HG03457 (cell line): ENCODE measurements around the gene SRRM5.
A peak's percentile ranks its signal among the peaks of the same experiment; 100 is the strongest.
"Not testable (repeated sequence)": the region's sequence is repeated elsewhere in the genome, so short reads cannot be mapped to it uniquely, and the experiment has no call there.

ENCODE experiments used
- ATAC-seq: cut with Tn5 transposase; IDR thresholded peaks from one replicate; pipeline ENCODE4 v1.9.1; 2021; ENCODE audit warnings: moderate number of reproducible peaks; ENCODE audit not compliant: unreplicated experiment

Gene SRRM5, protein sequence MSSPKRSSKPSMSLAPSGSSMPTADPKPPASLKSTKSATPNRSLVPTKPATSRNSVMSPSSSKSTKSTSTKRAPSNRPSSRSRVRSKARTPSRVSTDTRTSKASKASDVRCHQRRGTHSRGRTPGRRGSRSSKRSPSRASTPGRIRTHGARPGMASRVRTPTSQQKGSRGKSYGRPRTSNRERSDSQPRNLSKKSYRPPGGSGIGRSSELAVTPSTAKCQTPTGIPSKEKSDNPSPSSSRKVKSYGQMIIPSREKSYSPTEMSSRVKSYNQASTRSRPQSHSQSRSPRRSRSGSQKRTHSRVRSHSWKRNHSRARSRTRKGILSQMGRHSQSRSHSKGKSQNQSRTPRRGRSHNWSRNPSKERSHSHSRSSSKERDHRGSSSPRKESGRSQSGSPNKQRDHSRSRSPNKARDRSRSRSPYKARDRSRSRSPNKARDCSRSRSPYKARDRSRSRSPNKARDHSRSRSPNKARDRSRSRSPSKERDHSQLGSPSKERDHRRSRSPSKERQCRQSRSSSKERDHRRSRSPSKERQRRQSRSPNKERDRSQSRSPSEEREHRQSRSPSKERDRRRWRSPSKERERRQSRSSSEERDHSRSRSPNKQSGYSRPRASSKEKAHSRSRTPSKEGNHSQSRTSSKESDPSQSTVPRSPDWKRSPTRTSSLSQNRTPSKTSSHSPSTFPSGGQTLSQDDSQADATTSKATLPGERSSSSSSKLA

DNA sequence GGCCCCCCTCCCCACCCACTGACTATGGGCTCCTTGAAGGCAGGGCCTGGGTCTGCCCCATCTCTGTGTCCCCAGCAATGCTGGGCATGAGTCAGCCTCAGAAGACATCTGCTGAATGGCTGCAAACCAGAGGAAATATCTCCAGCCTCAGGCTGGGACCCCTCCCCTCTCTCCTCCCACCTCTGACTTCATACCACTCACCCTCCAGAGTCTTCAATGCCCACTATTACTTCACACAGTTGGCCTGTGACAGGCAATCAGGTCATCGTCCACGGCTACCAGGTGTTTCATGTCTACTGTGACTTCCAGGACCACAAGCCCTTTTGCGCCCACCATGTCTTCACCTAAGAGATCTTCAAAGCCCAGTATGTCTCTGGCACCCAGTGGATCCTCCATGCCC is at the start of gene SRRM5:
Gene SRRM5, plus strand, starts transcription at position 301 of the 400 bp plus-strand sequence. Its CDS starts 34 bp downstream, at position 335.
- no peak for ATAC-seq

DNA sequence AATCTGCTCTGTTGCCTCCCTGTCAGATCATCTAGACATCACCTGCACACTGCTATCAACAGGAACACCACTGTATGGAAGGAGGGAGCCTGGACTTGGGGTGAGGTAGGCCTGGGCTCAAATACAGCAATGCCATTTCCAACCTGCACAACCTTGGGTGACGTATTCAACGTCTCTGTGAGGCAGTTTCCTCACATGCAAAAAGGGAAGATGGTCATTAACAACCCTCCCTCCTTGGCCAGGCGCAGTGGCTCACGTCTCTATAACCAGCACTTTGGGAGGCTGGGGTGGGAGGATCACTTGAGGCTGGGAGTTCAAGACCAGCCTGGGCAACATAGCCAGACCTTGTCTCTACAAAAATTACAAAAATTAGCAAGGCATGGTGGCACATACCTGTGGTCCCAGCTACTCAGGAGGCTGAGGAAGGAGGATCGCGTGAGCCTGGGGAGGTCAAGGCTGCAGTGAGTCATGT is 49.6 kb upstream of the SRRM5 start:
- no peak for ATAC-seq

DNA sequence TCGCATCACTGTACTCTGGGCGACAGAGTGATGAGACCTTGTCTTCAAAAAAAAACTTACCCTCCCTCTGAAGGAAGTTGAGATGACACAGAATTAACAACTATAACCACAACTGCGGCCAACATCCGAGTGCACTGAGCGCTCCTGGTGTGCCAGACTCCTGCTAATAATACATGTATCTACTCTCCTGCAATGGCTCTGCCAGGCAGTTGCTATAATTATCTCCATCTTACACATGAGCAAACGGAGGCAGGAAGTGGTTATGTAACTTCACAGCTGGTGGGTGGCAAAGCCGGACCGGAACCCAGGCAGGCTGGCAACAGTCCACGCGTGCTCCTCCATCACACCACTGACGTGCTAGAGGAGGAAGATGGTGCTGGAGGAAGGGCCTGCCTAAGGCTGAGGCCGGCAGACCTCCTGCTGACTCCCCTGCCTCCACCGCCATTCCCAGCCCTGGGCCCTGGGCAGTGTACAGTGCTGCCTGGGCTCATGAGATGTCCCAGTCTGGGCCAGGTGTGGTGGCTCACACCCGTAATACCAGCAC is 49.1 kb upstream of the SRRM5 start:
- peak; percentile 78 for ATAC-seq

DNA sequence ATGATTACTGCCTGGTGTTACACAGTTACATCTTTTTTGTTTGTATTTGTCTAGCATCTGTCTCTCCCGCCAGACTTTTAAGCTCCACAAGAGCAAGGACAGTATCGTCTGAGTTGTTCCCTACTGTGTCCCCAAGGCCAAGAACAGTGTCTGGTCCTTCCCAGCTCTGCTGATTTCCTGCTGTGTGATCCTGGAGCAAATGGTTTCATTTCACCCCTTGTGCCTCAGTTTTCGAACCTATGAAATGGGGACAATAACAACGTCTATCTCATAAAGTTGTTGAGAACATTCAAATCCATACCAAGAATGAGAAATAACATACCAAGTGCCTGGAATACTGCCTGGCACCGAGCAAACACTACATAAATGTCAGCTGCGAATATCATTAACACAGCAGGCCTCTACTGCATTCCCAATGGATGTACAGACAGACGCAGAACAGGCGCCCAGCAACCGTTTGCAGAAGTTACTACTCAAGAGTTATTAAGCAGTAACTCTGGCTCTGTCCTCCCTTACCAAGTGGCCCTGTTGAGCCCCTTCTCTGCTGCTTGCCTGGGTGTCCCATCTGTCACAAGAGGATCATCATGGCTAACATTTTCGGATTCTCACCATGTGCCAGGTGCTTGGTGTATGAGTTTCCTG is 48.0 kb upstream of the SRRM5 start:
- ATAC-seq = no peak

DNA sequence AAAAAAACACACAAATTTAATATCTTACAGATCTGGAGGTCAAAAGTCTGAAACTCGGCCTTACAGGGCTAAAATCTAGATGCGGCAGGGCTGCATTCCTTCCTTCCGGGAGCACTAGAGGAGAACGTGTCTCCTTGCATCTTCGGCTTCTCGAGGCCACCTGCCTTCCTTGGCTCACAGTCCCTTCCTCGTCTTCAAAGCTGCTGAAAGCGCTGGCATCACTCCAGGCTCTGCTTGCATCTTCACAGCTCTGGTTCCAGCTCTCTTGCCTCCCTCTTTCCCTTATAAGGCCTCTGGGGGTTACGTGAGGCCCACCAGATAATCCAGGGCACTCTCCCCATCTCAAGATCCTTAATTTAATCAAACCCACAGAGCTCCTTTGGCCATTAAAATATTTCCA is 47.1 kb upstream of the SRRM5 start:
- ATAC-seq = no peak

GRCh38 chr19:43569657-43570056 is 42.2 kb upstream of the SRRM5 start:
- ATAC-seq = no peak

DNA sequence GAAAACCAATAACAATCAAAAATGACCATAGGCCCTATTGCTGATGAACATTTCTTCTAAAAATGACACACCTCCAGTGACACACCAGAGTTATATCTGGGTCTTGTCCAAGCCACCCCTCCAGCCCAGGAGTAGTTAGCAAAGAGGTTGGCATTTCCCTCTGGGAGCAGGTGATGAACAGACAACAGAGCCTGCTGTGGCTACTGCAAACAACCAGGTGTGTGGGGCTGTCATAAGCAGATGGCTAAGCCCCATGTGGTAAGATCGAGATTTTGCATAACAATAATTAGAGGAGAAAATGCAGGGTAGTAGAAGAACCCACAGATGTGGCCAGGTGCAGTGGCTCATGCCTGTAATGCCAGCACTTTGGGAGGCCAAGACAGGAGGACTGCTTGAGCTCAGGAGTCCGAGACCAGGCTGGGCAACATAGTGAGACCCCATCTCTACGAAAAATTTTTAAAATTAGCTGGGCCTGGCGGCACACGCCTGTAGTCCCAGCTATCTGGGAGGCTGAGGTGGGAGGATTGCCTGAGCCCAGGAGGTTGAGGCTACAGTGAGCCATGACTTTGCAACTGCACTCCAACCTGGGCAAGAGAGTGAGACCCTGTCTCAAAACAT is 41.6 kb upstream of the SRRM5 start:
- ATAC-seq = no peak

- ATAC-seq = no peak
Observed at GRCh38 chr19:43572171-43572588, 39.7 kb upstream of the SRRM5 start.

GRCh38 chr19:43574424-43575155 is 37.3 kb upstream of the SRRM5 start:
- ATAC-seq = no peak

GRCh38 chr19:43575156-43575950 is 36.5 kb upstream of the SRRM5 start, which contains the start of the genes PINLYP and XRCC1:
PINLYP (plus strand) TSS chr19:43575801; CDS start chr19:43577192, 1,391 bp downstream.
XRCC1 (minus strand) TSS chr19:43575527; CDS start chr19:43575458, 69 bp downstream.
- ATAC-seq = peak; percentile 83

GRCh38 chr19:43575955-43576878 is 35.7 kb upstream of the SRRM5 start:
- no peak for ATAC-seq

- ATAC-seq = no peak
Observed at GRCh38 chr19:43578787-43579186, 33.1 kb upstream of the SRRM5 start.

- no peak for ATAC-seq
Observed at GRCh38 chr19:43581467-43581866, 30.4 kb upstream of the SRRM5 start.

DNA sequence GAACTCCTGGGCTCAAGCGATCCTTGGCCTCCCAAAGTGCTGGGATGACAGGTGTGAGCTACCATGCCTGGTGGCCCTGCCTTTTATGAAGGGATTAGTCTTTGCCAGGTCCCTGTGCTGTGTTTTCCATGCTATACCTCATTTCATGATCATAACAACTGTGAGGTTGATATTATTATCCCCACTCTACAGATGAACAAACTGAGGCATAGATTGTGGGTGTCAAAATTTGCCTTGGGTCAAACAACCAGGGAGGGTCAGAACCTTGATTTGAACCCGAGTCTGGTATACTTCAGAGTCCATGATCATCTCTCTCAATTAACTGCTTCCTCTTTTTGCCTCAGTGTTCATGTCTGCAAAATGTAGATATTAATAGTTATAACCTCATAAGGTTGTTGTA is 29.4 kb upstream of the SRRM5 start:
- ATAC-seq = no peak

DNA sequence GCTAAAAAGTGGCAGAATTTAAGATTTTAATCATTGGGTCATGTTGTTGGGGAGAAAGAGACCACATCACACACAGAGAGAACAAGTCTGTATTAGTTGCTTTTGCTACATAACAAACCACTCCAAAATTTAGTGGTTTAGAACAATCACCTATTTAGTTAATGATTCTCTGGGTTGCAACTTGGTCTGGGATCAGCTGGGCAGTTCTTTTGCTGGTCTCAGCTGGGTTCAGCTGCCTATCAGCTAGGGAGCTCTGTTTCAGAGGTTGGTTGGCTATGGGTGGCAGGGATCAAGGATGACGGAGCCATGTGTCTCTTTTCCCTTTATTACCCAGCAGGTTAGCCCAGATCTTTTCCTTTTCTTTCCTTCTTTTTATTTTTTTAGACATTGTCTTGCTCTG is 27.4 kb upstream of the SRRM5 start:
- ATAC-seq = no peak

- no peak for ATAC-seq
Observed at GRCh38 chr19:43586346-43586745, 25.5 kb upstream of the SRRM5 start.

- not testable (repeated sequence) for ATAC-seq
Observed at GRCh38 chr19:43587029-43587428, 24.9 kb upstream of the SRRM5 start.

DNA sequence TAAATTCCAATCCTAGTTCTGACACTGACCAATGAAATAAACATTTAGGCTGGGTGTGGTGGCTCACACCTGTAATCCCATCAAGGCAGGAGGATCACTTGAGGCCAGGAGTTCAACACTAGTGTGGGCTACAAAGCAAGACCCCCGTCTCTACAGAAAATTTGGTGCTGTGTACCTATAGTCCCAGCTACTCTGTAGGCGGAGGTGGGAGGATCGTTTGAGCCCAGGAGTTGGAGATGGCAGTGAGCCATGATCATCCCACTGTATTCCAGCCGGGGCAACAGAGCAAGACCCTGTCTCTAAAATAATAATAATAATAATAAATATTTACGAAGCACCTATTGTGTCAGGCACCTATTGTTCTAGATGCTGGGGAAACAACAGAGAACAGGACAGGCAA is 22.6 kb upstream of the SRRM5 start:
- no peak for ATAC-seq
